NCI-H2029 treated with DMSO at 0.1 percent for 48 hours (cell line): ENCODE measurements around the gene SYDE2.
A peak's percentile ranks its signal among the peaks of the same experiment; 100 is the strongest.
"Not testable (repeated sequence)": the region's sequence is repeated elsewhere in the genome, so short reads cannot be mapped to it uniquely, and the experiment has no call there.

ENCODE experiments used
- DNase-seq: peaks from one replicate; lab custom pipeline; 2025; lab: John Stamatoyannopoulos, UW

Gene SYDE2, protein sequence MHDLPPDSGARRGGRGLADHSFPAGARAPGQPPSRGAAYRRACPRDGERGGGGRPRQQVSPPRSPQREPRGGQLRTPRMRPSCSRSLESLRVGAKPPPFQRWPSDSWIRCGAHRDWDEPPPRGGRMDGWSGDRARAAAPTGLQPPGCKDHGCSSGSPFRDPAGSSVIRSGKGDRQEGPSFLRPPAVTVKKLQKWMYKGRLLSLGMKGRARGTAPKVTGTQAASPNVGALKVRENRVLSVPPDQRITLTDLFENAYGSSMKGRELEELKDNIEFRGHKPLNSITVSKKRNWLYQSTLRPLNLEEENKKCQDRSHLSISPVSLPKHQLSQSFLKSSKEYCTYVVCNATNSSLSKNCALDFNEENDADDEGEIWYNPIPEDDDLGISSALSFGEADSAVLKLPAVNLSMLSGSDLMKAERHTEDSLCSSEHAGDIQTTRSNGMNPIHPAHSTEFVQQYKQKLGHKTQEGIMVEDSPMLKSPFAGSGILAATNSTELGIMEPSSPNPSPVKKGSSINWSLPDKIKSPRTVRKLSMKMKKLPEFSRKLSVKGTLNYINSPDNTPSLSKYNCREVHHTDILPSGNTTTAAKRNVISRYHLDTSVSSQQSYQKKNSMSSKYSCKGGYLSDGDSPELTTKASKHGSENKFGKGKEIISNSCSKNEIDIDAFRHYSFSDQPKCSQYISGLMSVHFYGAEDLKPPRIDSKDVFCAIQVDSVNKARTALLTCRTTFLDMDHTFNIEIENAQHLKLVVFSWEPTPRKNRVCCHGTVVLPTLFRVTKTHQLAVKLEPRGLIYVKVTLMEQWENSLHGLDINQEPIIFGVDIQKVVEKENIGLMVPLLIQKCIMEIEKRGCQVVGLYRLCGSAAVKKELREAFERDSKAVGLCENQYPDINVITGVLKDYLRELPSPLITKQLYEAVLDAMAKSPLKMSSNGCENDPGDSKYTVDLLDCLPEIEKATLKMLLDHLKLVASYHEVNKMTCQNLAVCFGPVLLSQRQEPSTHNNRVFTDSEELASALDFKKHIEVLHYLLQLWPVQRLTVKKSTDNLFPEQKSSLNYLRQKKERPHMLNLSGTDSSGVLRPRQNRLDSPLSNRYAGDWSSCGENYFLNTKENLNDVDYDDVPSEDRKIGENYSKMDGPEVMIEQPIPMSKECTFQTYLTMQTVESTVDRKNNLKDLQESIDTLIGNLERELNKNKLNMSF

GRCh38 chr1:85200463-85201339 lies at the start of gene SYDE2:
SYDE2 (minus strand) TSS chr1:85201016; CDS start chr1:85200996, 20 bp downstream.
- peak; percentile 64 for DNase-seq

GRCh38 chr1:85249042-85249441 lies 48.2 kb upstream of the SYDE2 start:
- DNase-seq = not testable (repeated sequence)

- no peak for DNase-seq
These were observed 45.1 kb upstream of the SYDE2 start for GRCh38 chr1:85245891-85246290.

GRCh38 chr1:85245456-85245855 lies 44.6 kb upstream of the SYDE2 start:
- DNase-seq = no peak

DNA sequence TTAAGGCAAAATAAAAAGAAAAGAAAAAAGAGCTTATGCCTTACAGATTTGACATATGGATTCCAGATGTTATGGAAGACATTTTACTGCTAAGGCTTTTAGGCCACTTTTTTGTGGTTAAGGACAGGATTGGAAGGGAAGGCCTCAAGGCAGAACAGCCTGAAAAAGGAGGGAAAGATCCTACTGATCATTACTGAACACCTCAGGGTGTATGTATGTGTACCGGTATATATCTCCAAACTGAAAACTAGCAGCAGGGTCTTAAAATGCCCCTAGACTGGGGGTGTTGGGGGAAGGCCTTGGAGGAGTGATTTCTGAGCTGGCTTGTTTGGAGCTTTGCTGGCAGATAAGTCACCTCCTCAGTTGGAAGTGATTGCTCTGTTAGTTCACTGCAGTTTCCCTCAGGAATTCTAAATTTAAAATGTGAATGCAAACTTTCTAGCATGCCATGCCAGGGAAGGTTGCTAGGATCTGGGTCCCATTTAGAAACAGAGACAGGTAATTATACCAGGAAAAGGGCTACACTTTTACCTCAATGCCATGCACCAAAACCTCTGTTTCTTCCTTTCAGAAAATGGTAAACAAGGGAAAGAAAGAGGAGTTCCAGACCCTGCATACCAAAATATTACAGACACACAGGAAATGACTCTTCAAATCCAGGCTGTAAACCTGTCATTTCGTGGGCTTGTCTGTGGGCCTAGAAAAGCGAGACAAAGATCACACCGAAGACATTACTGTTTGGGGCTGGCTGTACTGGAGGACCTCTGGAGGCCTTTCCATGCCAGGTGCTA lies 43.6 kb upstream of the SYDE2 start:
- no peak for DNase-seq

DNA sequence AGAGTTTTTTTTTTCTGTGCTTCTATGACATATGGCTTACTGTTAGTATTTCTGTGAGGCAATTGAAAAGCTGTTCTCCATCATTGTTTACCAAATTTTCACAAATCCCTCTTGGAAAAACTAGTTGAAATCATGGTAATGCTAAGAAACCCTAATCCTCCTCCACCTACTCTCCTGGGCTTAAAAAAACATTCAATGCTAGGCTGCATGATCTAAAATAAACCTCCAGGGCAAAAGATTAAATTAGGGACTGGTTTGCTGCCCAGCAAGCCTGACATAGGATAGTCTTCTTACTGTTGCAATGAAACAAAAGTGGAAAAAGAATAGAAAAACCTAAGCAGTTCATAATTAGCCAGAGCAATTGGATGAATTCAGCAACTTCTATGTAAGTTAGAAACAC lies 42.6 kb upstream of the SYDE2 start:
- no peak for DNase-seq

DNA sequence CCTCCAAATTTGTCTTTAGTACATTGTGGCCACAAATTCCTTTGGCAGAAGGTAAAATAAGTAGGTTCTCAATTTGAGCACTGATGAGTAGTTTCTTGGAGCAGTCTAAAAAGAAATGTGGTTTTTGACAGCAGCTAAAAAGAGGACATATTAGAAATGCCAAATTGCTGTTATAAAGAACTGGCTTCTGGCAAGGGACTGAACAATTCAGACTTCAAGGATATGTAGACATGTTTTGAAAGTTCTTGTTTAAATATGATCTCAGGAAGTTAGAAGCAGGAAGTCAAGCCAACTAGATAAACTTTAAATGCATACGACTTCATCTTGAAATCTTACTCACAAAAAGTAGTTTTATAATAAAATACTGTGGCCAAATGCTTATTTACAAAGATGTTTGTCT lies 39.8 kb upstream of the SYDE2 start:
- DNase-seq = no peak

DNA sequence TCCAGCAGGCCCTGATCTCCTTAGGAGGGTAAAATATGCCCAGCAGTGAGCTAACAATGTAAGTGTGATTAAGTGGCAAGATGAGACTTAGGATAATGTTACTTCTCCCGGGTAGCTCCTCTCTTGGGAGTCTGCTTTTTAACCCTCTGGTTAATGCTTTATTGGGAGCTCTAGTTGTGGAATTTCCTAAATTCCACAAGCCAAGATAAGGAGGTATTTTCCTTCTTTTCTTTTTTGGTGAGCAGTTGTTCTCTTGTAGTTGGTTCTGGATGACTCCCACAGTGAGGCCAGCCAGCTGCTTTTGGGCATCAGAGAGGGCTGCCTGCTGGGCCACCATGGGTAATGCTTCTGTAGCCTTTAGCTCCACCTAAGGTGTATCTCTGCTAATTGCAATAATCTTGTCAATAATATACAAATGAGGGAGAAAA lies 39.4 kb upstream of the SYDE2 start:
- peak; percentile 44 for DNase-seq

DNA sequence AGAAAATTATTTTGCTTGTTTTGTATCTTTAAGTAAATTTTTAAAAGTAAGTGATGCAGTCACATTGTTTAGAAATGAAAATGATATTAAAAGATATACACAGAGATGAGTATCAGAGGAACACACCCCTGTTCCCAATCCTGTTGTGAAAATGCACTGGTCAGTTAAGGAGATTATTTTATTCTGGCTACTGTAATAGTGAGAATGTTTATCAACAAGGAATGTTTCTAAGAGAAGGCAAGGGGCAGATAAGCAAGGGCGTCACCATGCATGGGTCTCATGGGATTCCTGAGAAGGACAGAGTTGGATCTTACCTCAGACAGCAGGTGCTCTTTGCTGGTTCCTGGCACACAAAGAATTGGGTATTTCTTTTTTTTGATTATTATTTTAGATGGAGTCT lies 36.8 kb upstream of the SYDE2 start:
- no peak for DNase-seq

GRCh38 chr1:85230305-85230977 lies 29.6 kb upstream of the SYDE2 start:
- DNase-seq = no peak

DNA sequence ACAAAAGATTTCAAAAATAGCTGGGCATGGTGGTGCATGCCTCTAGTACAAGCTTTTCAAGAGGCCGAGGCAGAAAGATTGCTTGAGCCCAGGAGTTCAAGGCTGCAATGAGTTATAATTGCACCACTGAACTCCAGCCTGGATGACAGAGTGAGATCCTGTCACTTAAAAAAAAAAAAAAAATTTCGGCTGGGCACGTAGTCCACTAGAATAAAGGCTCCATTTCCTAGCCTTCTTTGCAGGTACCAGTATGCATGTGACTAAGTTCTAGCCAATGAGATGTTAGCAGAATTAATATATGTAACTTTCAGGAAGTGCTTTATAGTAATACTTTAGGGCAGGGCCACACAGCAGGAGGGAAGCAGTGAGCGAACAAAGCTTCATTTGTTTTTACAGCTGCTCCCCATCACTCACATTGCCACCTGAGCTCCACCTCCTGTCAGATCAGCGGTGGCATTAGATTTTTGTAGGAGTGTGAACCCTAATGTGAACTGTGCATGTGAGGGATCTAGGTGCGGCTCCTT lies 28.8 kb upstream of the SYDE2 start:
- DNase-seq = no peak

DNA sequence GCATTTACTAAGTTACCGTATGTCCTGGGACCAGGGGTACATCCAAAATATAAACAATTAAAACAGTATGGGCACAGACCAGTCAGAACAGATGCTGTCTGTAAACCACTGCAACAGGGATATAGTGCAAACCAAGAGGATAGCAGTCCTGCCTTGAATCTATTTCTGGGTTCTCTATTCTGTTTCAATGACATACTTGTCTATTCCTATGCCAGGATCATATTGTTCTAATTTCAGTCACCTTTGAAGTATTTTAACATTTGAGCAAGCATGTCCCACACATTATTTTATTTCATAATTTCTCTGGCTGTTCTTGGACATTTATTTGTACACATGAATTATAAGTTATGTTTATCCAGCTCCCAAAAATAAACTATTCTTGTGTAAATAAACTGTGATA lies 28.2 kb upstream of the SYDE2 start:
- DNase-seq = no peak

DNA sequence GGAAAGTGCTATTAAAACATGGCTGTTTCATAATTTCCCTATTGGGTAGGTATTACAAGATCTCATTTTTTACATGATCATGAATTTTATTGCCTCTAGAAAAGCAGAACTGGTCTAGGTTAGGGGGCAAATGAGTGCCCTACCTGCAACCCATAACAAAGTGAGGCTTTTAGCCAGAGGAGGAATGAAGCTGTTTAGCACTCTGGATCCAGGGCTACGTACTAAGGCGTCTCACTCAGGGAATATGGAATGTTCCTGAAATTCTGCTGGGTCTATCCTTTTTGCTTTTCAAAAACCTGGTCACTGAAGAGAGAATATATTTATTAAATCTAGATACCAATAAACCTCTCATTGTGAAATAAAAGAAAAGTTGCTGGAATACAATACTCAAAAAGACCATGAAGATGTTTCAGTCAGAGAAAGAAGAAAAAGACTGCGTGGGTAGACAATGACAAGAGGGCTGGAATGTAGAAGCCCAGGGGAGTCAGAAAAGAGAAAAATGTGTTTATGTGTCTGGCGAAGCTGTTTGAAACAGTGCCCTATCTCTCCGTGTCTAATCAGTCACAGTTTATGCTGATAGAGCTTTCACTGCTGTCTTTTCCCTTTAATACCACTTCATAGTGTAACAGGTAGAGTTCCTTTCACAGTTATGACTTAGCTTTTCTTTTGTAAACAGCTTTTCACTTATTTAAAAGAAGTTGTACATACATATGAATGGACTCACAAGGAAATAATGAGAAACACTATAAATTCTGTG lies 25.0 kb upstream of the SYDE2 start:
- DNase-seq = peak; percentile 32

GRCh38 chr1:85224734-85225623 lies 24.2 kb upstream of the SYDE2 start:
- DNase-seq = peak; percentile 99

GRCh38 chr1:85224295-85224694 lies 23.5 kb upstream of the SYDE2 start:
- no peak for DNase-seq

DNA sequence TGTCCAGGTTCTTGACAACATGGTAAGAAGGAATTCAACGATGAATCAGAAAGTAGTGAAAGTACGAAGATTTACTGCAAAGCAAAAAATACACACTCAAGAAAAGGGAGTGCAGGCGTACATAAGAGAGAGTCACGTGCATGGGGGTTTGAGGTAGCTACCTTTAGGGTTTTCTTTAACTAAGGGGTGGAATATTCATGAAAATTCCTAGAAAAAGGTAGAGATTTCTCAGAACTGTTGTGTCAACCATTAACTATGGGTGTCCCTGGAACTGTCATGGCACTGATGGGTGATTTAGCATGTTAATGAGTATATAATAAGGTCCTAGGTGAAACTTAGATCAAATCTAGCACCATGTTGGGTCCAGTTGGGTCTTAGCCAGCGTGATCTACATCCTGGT lies 22.5 kb upstream of the SYDE2 start:
- no peak for DNase-seq

DNA sequence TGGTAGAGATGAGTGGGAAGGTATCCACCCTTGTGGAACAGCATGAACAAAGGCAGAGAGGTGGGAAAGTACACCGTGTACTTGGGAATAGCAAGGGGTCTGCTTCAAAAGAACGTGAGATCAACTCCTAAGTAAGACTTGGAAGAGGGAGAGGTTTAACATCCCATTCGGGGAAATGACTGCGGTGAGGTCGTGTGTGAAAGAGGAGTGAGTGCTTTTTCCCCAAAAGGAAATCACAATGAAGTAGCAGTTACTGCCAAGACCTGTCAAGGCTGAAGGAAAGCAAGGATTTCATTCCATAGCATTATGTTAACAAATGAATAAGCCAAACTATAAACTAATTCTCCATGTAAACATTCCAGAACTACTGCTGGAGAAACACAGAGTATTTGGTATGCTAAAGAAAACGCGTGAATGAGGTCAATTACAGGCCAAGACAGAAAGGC lies 20.0 kb upstream of the SYDE2 start:
- no peak for DNase-seq
